Panc1 (cell line): ENCODE measurements around the gene SH3GL1. TPM values are rescaled to one million over a fixed set of nuclear protein-coding genes. Genes with fewer than 3 reads are reported as not detected.

ENCODE experiments used
- ATAC-seq: fragments of 200-7000 bp; cut with Tn5 transposase; 2 replicates; pipeline ENCODE4 v1.9.1; 2020; ENCODE audit warnings: mild to moderate bottlenecking, moderate library complexity
- BruUV-seq: library from RNA; stranded (reverse); fragments of 400-500 nt; replicated peaks from 2 replicates; lab custom pipeline; 2021; lab: Mats Ljungman, UMichigan
- CTCF ChIA-PET: fragments of 300-600 bp; sonication (Branson Sonifier 250); formaldehyde crosslinking; loops from one replicate; lab custom pipeline; 2022; ENCODE audit warnings: antibody characterized with exemption; lab: Charles Lee
- POLR2A ChIA-PET: fragments of 300-600 bp; sonication (Branson Sonifier 250); formaldehyde crosslinking; loops from one replicate; lab custom pipeline; 2022; ENCODE audit warnings: antibody characterized with exemption; lab: Charles Lee
- DNase-seq: peaks from one replicate; pipeline ENCODE4 v3.0.0-alpha.2; 2010; ENCODE audit warnings: low read depth, low spot score
- H3K27ac ChIP-seq: 2 replicates; pipeline ENCODE4 v1.5.1; 2011; ENCODE audit warnings: mild to moderate bottlenecking, low read length, inconsistent platforms
- H3K27me3 ChIP-seq: fragments of 200-500 bp; sonication (Bioruptor generic); 2 replicates; pipeline ENCODE4 v1.6.0; 2014; ENCODE audit warnings: low read length, inconsistent platforms; ENCODE audit not compliant: control insufficient read depth, insufficient read depth
- H3K36me3 ChIP-seq: fragments of 200-500 bp; sonication (Bioruptor generic); 2 replicates; pipeline ENCODE4 v1.5.1; 2014; ENCODE audit warnings: inconsistent platforms, mild to moderate bottlenecking, low read length, moderate library complexity; ENCODE audit not compliant: control insufficient read depth, insufficient read depth
- H3K4me1 ChIP-seq: 2 replicates; pipeline ENCODE4 v1.5.1; 2011; ENCODE audit warnings: inconsistent platforms, mild to moderate bottlenecking, low read length, moderate library complexity; ENCODE audit not compliant: control insufficient read depth, insufficient read depth
- H3K4me3 ChIP-seq, 2 experiments: 2 replicates each; pipeline ENCODE4 v1.5.1; 2011 to 2012; ENCODE audit warnings: low read depth in 2 of 2, low read length in 2 of 2, mild to moderate bottlenecking in 2 of 2, inconsistent platforms in 1 of 2, moderate library complexity in 1 of 2
- H3K9me3 ChIP-seq: fragments of 200-500 bp; sonication (Bioruptor generic); 2 replicates; pipeline ENCODE4 v1.5.1; 2014; ENCODE audit warnings: low read depth, mild to moderate bottlenecking, inconsistent platforms, low read length, moderate library complexity; ENCODE audit not compliant: control insufficient read depth, insufficient read depth
- CTCF ChIP-seq: fragments of 450-650 bp; IDR thresholded peaks from 2 replicates; pipeline ENCODE4 v1.5.1; 2017; ENCODE audit warnings: mild to moderate bottlenecking
- POLR2AphosphoS5 ChIP-seq: IDR thresholded peaks from 2 replicates; pipeline ENCODE4 v1.6.1; 2012; ENCODE audit warnings: mild to moderate bottlenecking, low read depth, low read length, moderate library complexity
- REST ChIP-seq, 2 experiments: IDR thresholded peaks; 2 replicates each; pipeline ENCODE4 v1.6.1; 2011 to 2012; ENCODE audit warnings: low read depth in 2 of 2, control low read depth in 1 of 2, low read length in 1 of 2, mild to moderate bottlenecking in 1 of 2, moderate library complexity in 1 of 2; ENCODE audit not compliant: insufficient read depth in 1 of 2
- SIN3A ChIP-seq: IDR thresholded peaks from 2 replicates; pipeline ENCODE4 v1.6.1; 2012; ENCODE audit warnings: low read depth, mild to moderate bottlenecking, low read length, moderate library complexity, borderline replicate concordance; ENCODE audit not compliant: insufficient read depth
- TCF7L2 ChIP-seq: IDR thresholded peaks from 2 replicates; pipeline ENCODE4 v1.6.1; 2011; ENCODE audit warnings: mild to moderate bottlenecking, low read depth, low read length, inconsistent platforms
- in situ Hi-C: cut with HindIII; loops from 2 replicates; pipeline ENCODE4 v1.10.0; 2016; ENCODE audit warnings: low sequenced_read_pairs, low pct_unique_long_range_greater_than_20kb
- intact Hi-C: fragments of 100-400 bp; cut with micrococcal nuclease; formaldehyde crosslinking; loops from one replicate; pipeline ENCODE4 v1.10.0; 2022; ENCODE audit not compliant: unreplicated experiment
- total RNA-seq: library from RNA; stranded (reverse); gene quantifications from one replicate; pipeline ENCODE4 v1.2.1, GENCODE V29; 2021; ENCODE audit not compliant: unreplicated experiment

The SH3GL1 gene
- total RNA-seq, 1 experiment from 2014 or later: 57.1 TPM

- H3K9me3 ChIP-seq: no peaks in the 10 kb centered on the region
These were observed 2.8 kb upstream of the SH3GL1 start for GRCh38 chr19:4403005-4403761.

More at GRCh38 chr19:4403005-4403761, 2.8 kb upstream of the SH3GL1 start:
- DNase-seq (no peak), ATAC-seq (no peak)
- POLR2A ChIA-PET: no interaction called here
- H3K4me3 ChIP-seq: peak overlapping the region; percentile 84 to 86
- no peaks in the 10 kb centered on the region for H3K27me3 ChIP-seq
- peaks cover 2% of the 10 kb centered on the region; the same call in 1 of the 2 replicates for H3K36me3 ChIP-seq
- in situ Hi-C loops: no loop called here
- BruUV-seq: no TSS peak
- H3K27ac ChIP-seq: peak overlapping the region; percentile 79
- peaks cover 10% of the 10 kb centered on the region for H3K4me1 ChIP-seq
- CTCF ChIA-PET: no interaction called here
- intact Hi-C loops: loop anchor here (5.0 kb wide), 1 partner anchor 36 kb away; no protein-coding TSS in a partner anchor
- TF ChIP-seq POLR2AphosphoS5: no peak
- TF ChIP-seq REST (IDR thresholded peaks at IDR 0.05; ENCODE audit: insufficient read depth in 1 of 2, low read depth in 2 of 2, low read length in 1 of 2): no peak
- TF ChIP-seq SIN3A: no peak
- TF ChIP-seq CTCF: no peak
- no peak for TF ChIP-seq TCF7L2
